Measurements from ENCODE around the gene PLEKHA5. TPM values are rescaled to one million over a fixed set of nuclear protein-coding genes. Genes with fewer than 3 reads are reported as not detected.

The PLEKHA5 gene
- total and polyA plus RNA-seq, 4 experiments from 2014 or later = 0.43 to 15.9 (median 13.3) TPM

DNA sequence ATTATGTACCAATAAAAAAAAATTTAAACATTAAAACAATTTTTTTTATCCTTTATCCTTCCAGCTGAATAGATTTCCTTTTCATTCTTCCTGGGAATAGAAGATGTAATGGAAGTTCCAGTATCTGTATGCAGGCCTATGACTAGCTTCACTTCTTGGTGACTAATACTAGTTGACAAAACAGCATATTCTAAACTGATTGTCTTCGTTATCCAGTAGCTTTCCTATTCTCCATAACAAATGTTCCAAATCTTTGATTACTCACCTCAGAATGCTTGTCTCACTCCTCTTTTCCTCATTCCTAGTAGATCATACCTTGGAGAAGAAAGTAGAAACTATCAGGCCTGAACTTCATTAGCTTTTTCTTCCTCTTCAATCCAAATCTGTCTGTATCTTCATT, 70.7 kb downstream of the PLEKHA5 start:
- DNase-seq = no peak
- Mint-ChIP-seq H3K4me1 (no peaks in the 10 kb centered on the region), H3K27me3 (no peaks in the 10 kb centered on the region), H3K36me3 (no peaks in the 10 kb centered on the region), H3K27ac (no peak overlapping the region), H3K9me3 (no peaks in the 10 kb centered on the region), H3K4me3 (no peak overlapping the region)
- CTCF ChIA-PET (ENCODE audit: partially characterized antibody) = interaction anchor here (1.9 kb wide), 2 partner anchors 11 to 14 kb away, joined by 7 to 8 read pairs; no protein-coding TSS in a partner anchor
- Histone ChIP-seq H3K4me1 (ENCODE audit: insufficient read depth, low read length) (no peaks in the 10 kb centered on the region), H3K27me3 (ENCODE audit: insufficient read depth, low read length) (no peaks in the 10 kb centered on the region), H3K36me3 (ENCODE audit: insufficient read depth, low read length) (no peaks in the 10 kb centered on the region), H3K27ac (ENCODE audit: low read depth, low read length) (no peak overlapping the region), H3K9me3 (ENCODE audit: control insufficient read depth in 1 of 2, low read length in 2 of 2) (no peaks in the 10 kb centered on the region), H3K4me3 (ENCODE audit: low read length in 2 of 2) (no peak overlapping the region)
- intact Hi-C loops (cut with micrococcal nuclease) = no loop called here
- POLR2A ChIA-PET (ENCODE audit: partially characterized antibody) = no interaction called here

- Histone ChIP-seq H3K27ac (ENCODE audit: low read depth, low read length) (no peak overlapping the region), H3K36me3 (ENCODE audit: insufficient read depth, low read length) (no peaks in the 10 kb centered on the region), H3K4me1 (ENCODE audit: insufficient read depth, low read length) (no peaks in the 10 kb centered on the region), H3K4me3 (ENCODE audit: low read length in 2 of 2) (no peak overlapping the region), H3K9me3 (ENCODE audit: control insufficient read depth in 1 of 2, low read length in 2 of 2) (no peaks in the 10 kb centered on the region), H3K27me3 (ENCODE audit: insufficient read depth, low read length) (no peaks in the 10 kb centered on the region)
- Mint-ChIP-seq H3K4me3 (no peak overlapping the region), H3K4me1 (no peaks in the 10 kb centered on the region), H3K27ac (no peak overlapping the region), H3K9me3 (no peaks in the 10 kb centered on the region), H3K36me3 (no peaks in the 10 kb centered on the region), H3K27me3 (no peaks in the 10 kb centered on the region)
- ChIA-PET CTCF (ENCODE audit: partially characterized antibody) (interaction anchor here (0.6 kb wide), 1 partner anchor 33 kb away, joined by 3 read pairs; no protein-coding TSS in a partner anchor), POLR2A (ENCODE audit: partially characterized antibody) (no interaction called here)
- no peak for DNase-seq
- intact Hi-C loops (cut with micrococcal nuclease) = no loop called here
Observed at GRCh38 chr12:19201661-19202060, 72.1 kb downstream of the PLEKHA5 start.

DNA sequence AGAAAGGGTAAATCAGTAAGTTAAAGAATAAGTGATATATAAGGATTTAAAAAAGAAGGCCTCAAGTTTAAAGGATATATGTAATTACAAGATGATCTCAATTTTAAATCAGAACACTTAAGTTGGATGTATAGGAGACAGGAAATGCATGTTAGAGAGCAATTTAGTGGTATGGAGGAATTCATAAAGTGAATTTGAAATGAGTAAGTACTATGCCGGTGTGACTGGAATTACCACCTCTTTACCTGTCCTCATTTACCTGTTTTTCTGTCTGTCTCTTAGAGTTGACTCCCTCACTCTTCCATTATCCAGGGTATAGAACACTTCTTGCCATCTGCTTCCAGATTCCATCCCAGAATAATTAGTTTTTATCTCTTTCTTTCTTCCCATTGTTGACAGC, 73.5 kb downstream of the PLEKHA5 start:
- no peak overlapping the region for H3K27ac ChIP-seq (ENCODE audit: low read depth, low read length)
- ChIA-PET CTCF (ENCODE audit: partially characterized antibody) (interaction anchor here (1.4 kb wide), 1 partner anchor 16 kb away, joined by 3 read pairs; no protein-coding TSS in a partner anchor), POLR2A (ENCODE audit: partially characterized antibody) (no interaction called here)
- intact Hi-C loops (cut with micrococcal nuclease) = no loop called here
- H3K9me3 ChIP-seq (ENCODE audit: control insufficient read depth in 1 of 2, low read length in 2 of 2) = no peaks in the 10 kb centered on the region
- H3K27ac Mint-ChIP-seq = no peak overlapping the region
- no peaks in the 10 kb centered on the region for H3K27me3 ChIP-seq (ENCODE audit: insufficient read depth, low read length)
- H3K27me3 Mint-ChIP-seq = no peaks in the 10 kb centered on the region
- H3K4me3 Mint-ChIP-seq = peak overlapping the region in 1 of 8 donors; percentile 37
- H3K4me3 ChIP-seq (ENCODE audit: low read length in 2 of 2) = no peak overlapping the region
- no peaks in the 10 kb centered on the region for H3K36me3 ChIP-seq (ENCODE audit: insufficient read depth, low read length)
- no peak for DNase-seq
- H3K4me1 ChIP-seq (ENCODE audit: insufficient read depth, low read length) = no peaks in the 10 kb centered on the region
- no peaks in the 10 kb centered on the region for H3K9me3 Mint-ChIP-seq
- H3K36me3 Mint-ChIP-seq = no peaks in the 10 kb centered on the region
- no peaks in the 10 kb centered on the region for H3K4me1 Mint-ChIP-seq

- Histone ChIP-seq H3K36me3 (ENCODE audit: insufficient read depth, low read length) (no peaks in the 10 kb centered on the region), H3K9me3 (ENCODE audit: control insufficient read depth in 1 of 2, low read length in 2 of 2) (no peaks in the 10 kb centered on the region), H3K4me3 (ENCODE audit: low read length in 2 of 2) (no peak overlapping the region), H3K27me3 (ENCODE audit: insufficient read depth, low read length) (no peaks in the 10 kb centered on the region), H3K4me1 (ENCODE audit: insufficient read depth, low read length) (no peaks in the 10 kb centered on the region), H3K27ac (ENCODE audit: low read depth, low read length) (no peak overlapping the region)
- H3K36me3 Mint-ChIP-seq = peaks cover 0 to 6% of the 10 kb centered on the region in 2 donors
- POLR2A ChIA-PET (ENCODE audit: partially characterized antibody) = no interaction called here
- intact Hi-C loops (cut with micrococcal nuclease) = no loop called here
- peak overlapping the region in 1 of 7 donors; percentile 49 for H3K27ac Mint-ChIP-seq
- H3K27me3 Mint-ChIP-seq = no peaks in the 10 kb centered on the region
- CTCF ChIA-PET (ENCODE audit: partially characterized antibody) = interaction anchor here (1.4 kb wide), 1 partner anchor 17 kb away, joined by 3 read pairs; no protein-coding TSS in a partner anchor
- DNase-seq = no peak
- H3K4me1 Mint-ChIP-seq = no peaks in the 10 kb centered on the region
- H3K4me3 Mint-ChIP-seq = peak overlapping the region in 1 of 8 donors; percentile 37
- peaks cover 0 to 3% (median 0%) of the 10 kb centered on the region in 8 donors for H3K9me3 Mint-ChIP-seq
Observed at GRCh38 chr12:19203539-19204506, 74.3 kb downstream of the PLEKHA5 start.

DNA sequence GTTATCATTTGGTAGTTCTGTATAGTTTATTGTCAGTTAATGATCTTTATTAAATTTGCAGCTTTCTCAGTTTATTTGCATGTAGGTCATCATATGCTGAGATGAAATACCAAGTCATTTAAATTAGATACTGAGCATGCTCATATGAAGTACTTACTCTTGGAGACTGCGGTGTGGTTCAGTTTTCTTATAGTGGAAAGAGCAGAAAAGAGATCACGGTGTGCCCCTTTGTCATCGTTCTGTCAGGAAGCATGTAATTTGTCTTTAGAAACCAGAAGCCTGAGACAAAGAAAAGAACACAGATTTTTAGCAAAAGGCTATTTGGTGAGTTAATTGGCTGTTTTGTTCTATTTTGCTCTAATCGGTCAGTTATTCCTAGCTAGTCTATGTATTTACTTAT, 75.6 kb downstream of the PLEKHA5 start:
- CTCF ChIA-PET (ENCODE audit: partially characterized antibody) = no interaction called here

DNA sequence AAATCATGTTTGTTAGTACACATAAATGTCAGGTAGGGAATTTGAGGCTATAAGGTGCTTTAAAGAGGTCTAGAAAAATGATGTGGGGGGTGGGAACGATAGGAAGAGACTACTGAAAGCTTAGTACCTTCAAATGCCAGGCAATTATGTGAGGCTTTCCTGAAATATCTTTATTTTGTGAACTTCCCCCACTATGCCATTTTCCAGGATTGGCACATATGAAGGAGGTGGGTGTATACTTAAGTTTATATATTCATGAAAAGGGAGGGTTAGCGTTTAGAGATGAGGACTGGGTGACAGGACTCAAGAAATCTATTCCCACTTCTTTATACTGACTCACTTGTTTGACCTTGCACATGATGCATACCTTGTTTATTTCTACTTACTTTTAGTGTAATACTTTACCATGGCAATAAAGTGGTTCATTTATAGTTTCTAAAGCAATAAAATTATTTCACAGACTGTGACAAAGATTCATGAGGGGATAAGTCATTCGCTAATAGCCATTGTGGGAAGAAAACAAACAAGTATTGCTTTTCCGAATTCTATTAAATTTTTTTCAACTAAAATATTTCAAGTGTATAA, 77.1 kb downstream of the PLEKHA5 start:
- no peaks in the 10 kb centered on the region for H3K27me3 Mint-ChIP-seq
- Histone ChIP-seq H3K9me3 (ENCODE audit: control insufficient read depth in 1 of 2, low read length in 2 of 2) (no peaks in the 10 kb centered on the region), H3K27me3 (ENCODE audit: insufficient read depth, low read length) (no peaks in the 10 kb centered on the region), H3K27ac (ENCODE audit: low read depth, low read length) (no peak overlapping the region), H3K36me3 (ENCODE audit: insufficient read depth, low read length) (no peaks in the 10 kb centered on the region), H3K4me3 (ENCODE audit: low read length in 2 of 2) (no peak overlapping the region), H3K4me1 (ENCODE audit: insufficient read depth, low read length) (no peaks in the 10 kb centered on the region)
- H3K4me1 Mint-ChIP-seq = no peaks in the 10 kb centered on the region
- peaks cover 0 to 12% of the 10 kb centered on the region in 2 donors for H3K36me3 Mint-ChIP-seq
- H3K4me3 Mint-ChIP-seq = no peak overlapping the region
- POLR2A ChIA-PET (ENCODE audit: partially characterized antibody) = no interaction called here
- intact Hi-C loops (cut with micrococcal nuclease) = no loop called here
- CTCF ChIA-PET (ENCODE audit: partially characterized antibody) = no interaction called here
- no peak for DNase-seq
- H3K9me3 Mint-ChIP-seq = peaks cover 0 to 10% (median 6%) of the 10 kb centered on the region in 8 donors
- H3K27ac Mint-ChIP-seq = no peak overlapping the region

More for the DNA sequence above, 75.6 kb downstream of the PLEKHA5 start:
- Mint-ChIP-seq H3K4me1 (no peaks in the 10 kb centered on the region), H3K27me3 (no peaks in the 10 kb centered on the region), H3K4me3 (no peak overlapping the region), H3K9me3 (peaks cover 0 to 10% (median 6%) of the 10 kb centered on the region in 8 donors), H3K36me3 (peaks cover 0 to 12% of the 10 kb centered on the region in 2 donors), H3K27ac (no peak overlapping the region)
- H3K9me3 ChIP-seq (ENCODE audit: control insufficient read depth in 1 of 2, low read length in 2 of 2) = no peaks in the 10 kb centered on the region
- no peaks in the 10 kb centered on the region for H3K4me1 ChIP-seq (ENCODE audit: insufficient read depth, low read length)
- intact Hi-C loops (cut with micrococcal nuclease) = no loop called here
- no peak overlapping the region for H3K27ac ChIP-seq (ENCODE audit: low read depth, low read length)
- no peaks in the 10 kb centered on the region for H3K27me3 ChIP-seq (ENCODE audit: insufficient read depth, low read length)
- H3K36me3 ChIP-seq (ENCODE audit: insufficient read depth, low read length) = no peaks in the 10 kb centered on the region
- POLR2A ChIA-PET (ENCODE audit: partially characterized antibody) = no interaction called here
- DNase-seq = no peak
- no peak overlapping the region for H3K4me3 ChIP-seq (ENCODE audit: low read length in 2 of 2)

GRCh38 chr12:19208456-19208855, 78.9 kb downstream of the PLEKHA5 start:
- H3K27me3 Mint-ChIP-seq = no peaks in the 10 kb centered on the region
- H3K27ac ChIP-seq (ENCODE audit: low read depth, low read length) = no peak overlapping the region
- no peak overlapping the region for H3K4me3 ChIP-seq (ENCODE audit: low read length in 2 of 2)
- no peaks in the 10 kb centered on the region for H3K9me3 ChIP-seq (ENCODE audit: control insufficient read depth in 1 of 2, low read length in 2 of 2)
- intact Hi-C loops (cut with micrococcal nuclease) = no loop called here
- no peaks in the 10 kb centered on the region for H3K4me1 Mint-ChIP-seq
- POLR2A ChIA-PET (ENCODE audit: partially characterized antibody) = no interaction called here
- no peak overlapping the region for H3K4me3 Mint-ChIP-seq
- DNase-seq = no peak
- H3K9me3 Mint-ChIP-seq = peaks cover 0 to 10% (median 6%) of the 10 kb centered on the region in 8 donors
- CTCF ChIA-PET (ENCODE audit: partially characterized antibody) = interaction anchor here (1.5 kb wide), 1 partner anchor 22 kb away, joined by 4 read pairs; no protein-coding TSS in a partner anchor
- no peak overlapping the region for H3K27ac Mint-ChIP-seq
- H3K27me3 ChIP-seq (ENCODE audit: insufficient read depth, low read length) = no peaks in the 10 kb centered on the region
- peaks cover 0 to 12% of the 10 kb centered on the region in 2 donors for H3K36me3 Mint-ChIP-seq
- H3K4me1 ChIP-seq (ENCODE audit: insufficient read depth, low read length) = no peaks in the 10 kb centered on the region
- no peaks in the 10 kb centered on the region for H3K36me3 ChIP-seq (ENCODE audit: insufficient read depth, low read length)

All from CD4-positive, alpha-beta memory T cell (primary cell).